H1 (cell line): ENCODE data around the gene FGFRL1. TPM values are rescaled to one million over a fixed set of nuclear protein-coding genes. Genes with fewer than 3 reads are reported as not detected.

Experiments
- CTBP2 ChIP-seq: IDR thresholded peaks from 2 replicates; pipeline ENCODE4 v1.7.0; 2011; ENCODE audit warnings: borderline replicate concordance, mild to moderate bottlenecking, moderate library complexity, mixed read lengths, low read length; ENCODE audit not compliant: insufficient read depth, insufficient read length
- polyA plus RNA-seq, 7 experiments: library from polyadenylated mRNA; depleted of rRNA in 3 of 7; stranded (reverse) in 5 of 7; unstranded in 2 of 7; fragments of >200 nt in 5 of 7; fragments of 200-250 nt in 2 of 7; gene quantifications; 1 replicate in 5 of 7; 2 replicates in 1 of 7; 4 replicates in 1 of 7; pipeline versions ENCODE4 v1.2.1 to v1.2.3, GENCODE V29; 2011 to 2013; ENCODE audit warnings: missing spikeins in 2 of 7, mixed read lengths in 2 of 7
- total RNA-seq: library from RNA; stranded (reverse); fragmentation: NEBNext Ultra II Directional; extraction: Animal tissue kit (Norgen Biotek cat#: 25700); gene quantifications from 2 replicates; pipeline ENCODE4 v1.2.1, GENCODE V29; 2021

FGFRL1 gene
- total and polyA plus RNA-seq, 2 of the 8 experiments (the other 6 are each of a cell fraction or from before 2014, with no cell fraction given): 18.9 to 34.6 TPM

- no peak for TF ChIP-seq CTBP2
- TF ChIP-seq, all 59 proteins: peak for 0
Observed at GRCh38 chr4:1021386-1022050, 10.1 kb downstream of the FGFRL1 start (continued).
